NCI-H146 treated with DMSO at 0.1 percent for 48 hours (cell line): ENCODE data around the gene INS.

Experiments used
- DNase-seq: peaks from one replicate; lab custom pipeline; 2025; ENCODE audit not compliant: unreplicated experiment; lab: John Stamatoyannopoulos, UW

The INS gene

GRCh38 chr11:2160736-2161259 is at the start of gene INS:
Gene INS (minus strand): TSS chr11:2161209. CDS start chr11:2160971, 238 bp downstream.
- DNase-seq = peak; percentile 25

GRCh38 chr11:2210366-2211112 is 49.5 kb upstream of the INS start:
- no peak for DNase-seq

GRCh38 chr11:2209900-2210321 is 48.9 kb upstream of the INS start:
- DNase-seq = no peak

- DNase-seq = no peak
These were observed 48.4 kb upstream of the INS start for GRCh38 chr11:2209370-2209801.

- DNase-seq = no peak
These were observed 47.8 kb upstream of the INS start for GRCh38 chr11:2208691-2209369.

- DNase-seq = no peak
These were observed 47.0 kb upstream of the INS start for GRCh38 chr11:2207773-2208621.

- no peak for DNase-seq
These were observed 46.2 kb upstream of the INS start for GRCh38 chr11:2207212-2207611.

- DNase-seq = no peak
These were observed 45.1 kb upstream of the INS start for GRCh38 chr11:2205981-2206690.

- no peak for DNase-seq
These were observed 44.3 kb upstream of the INS start for GRCh38 chr11:2205214-2205720.

- DNase-seq = no peak
These were observed 43.6 kb upstream of the INS start for GRCh38 chr11:2204361-2205213.

- no peak for DNase-seq
These were observed 42.6 kb upstream of the INS start for GRCh38 chr11:2203440-2204259.

GRCh38 chr11:2202900-2203439 is 42.0 kb upstream of the INS start:
- DNase-seq = no peak

GRCh38 chr11:2202071-2202899 is 41.3 kb upstream of the INS start:
- no peak for DNase-seq

GRCh38 chr11:2201542-2201941 is 40.5 kb upstream of the INS start:
- DNase-seq = no peak

GRCh38 chr11:2200957-2201519 is 40.0 kb upstream of the INS start:
- DNase-seq = no peak

GRCh38 chr11:2200536-2200935 is 39.5 kb upstream of the INS start:
- DNase-seq = no peak
